Activated B cell treated with CpG ODN at 0.5 μM for 24 hours (primary cell): ENCODE measurements around the gene EXOG. TPM values are rescaled to one million over a fixed set of nuclear protein-coding genes. Genes with fewer than 3 reads are reported as not detected.

Experiments used
- total RNA-seq: library from RNA; stranded (reverse); gene quantifications from 2 replicates; pipeline ENCODE4 v1.2.3, GENCODE V29; 2022

Gene EXOG
- total RNA-seq, 1 donor from 2014 or later, result 32.3 TPM

Other genes starting within 250 kb of the EXOG start
- 0.20 and 0.51 TPM in 2 replicates for gene SLC22A13, start 230.5 kb upstream of the EXOG start, total RNA-seq
- gene SLC22A14, start 214.0 kb upstream of the EXOG start, total RNA-seq, result 0.16 TPM in 1 of 2 replicates, not detected in the other
- 1.3 and 1.8 TPM in 2 replicates for gene XYLB, start 149.6 kb upstream of the EXOG start, total RNA-seq
- gene ACVR2B, start 42.5 kb upstream of the EXOG start, total RNA-seq, result 1.4 TPM in 2 replicates
- gene SCN5A, start 153.3 kb downstream of the EXOG start, total RNA-seq, result 0.02 TPM in 1 of 2 replicates, not detected in the other